Activated CD8-positive, alpha-beta memory T cell treated with anti-CD3 and anti-CD28 coated beads, Interleukin-2, amount 50 U/mL, for 48 hours (primary cell): ENCODE measurements around the gene P2RX2.

Experiments used
- DNase-seq: peaks from one replicate; pipeline ENCODE4 v3.0.0-alpha.2; 2020

Gene P2RX2

DNA sequence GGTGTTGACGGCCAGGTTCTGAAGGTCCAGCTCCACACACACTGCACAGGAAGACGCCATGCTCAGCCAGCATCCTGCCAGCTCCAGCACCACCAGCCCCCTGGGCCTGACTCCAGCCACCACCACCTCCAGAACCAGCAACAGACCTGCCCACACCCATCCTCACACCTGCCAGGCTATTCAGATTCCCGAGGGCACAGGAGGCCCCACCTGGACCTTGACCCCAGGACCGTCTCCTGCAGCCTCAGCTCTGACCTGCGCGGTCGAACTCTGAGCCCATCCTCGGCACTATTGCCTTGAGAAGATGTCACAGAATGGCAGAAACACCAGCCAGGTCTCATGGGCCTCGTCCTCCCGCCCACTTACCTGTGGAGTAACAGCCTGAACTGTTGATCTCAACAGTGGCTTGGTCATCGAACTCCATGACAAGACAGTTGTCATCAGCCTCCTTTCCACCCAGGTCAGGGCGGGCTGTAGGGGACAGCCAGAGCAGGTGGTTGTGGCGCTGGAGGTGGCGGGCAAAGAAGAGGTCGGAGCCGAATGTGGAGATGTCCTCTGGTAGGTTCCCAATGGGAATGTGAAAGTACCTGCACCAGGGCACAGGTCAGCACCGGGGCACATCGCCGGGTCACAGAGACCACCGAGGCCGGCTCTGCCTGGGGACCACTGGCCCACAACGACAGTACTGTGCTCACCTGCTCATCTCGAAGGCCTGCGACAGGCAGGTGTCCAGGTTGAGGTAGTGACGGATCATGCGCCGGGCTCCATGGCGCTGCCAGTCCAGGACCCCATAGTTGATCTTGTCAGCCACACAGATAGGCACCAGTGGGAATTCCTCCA is 23.5 kb downstream of the P2RX2 start:
- no peak for DNase-seq

GRCh38 chr12:132642846-132643835 is 24.6 kb downstream of the P2RX2 start:
- no peak for DNase-seq

DNA sequence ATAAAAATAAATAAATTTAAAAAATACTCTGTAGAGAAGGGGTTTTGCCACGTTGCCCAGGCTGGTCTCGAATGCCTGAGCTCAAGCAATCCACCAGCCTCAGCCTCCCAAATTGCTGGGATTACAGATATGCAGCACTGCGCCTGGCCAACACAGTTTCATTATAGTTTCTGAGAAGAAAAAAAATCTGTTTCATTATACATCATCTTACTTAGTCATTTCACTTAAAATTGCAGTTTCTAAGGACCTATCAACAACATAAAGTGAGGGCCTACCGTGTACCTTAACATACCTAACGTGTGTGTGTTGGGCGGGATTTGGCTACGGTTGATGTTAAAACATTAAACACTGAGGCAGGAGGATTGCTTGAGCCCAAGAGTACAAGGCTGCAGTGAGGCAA is 28.3 kb downstream of the P2RX2 start:
- DNase-seq: no peak

- DNase-seq: no peak
Measured at GRCh38 chr12:132647858-132648257, 29.3 kb downstream of the P2RX2 start.

DNA sequence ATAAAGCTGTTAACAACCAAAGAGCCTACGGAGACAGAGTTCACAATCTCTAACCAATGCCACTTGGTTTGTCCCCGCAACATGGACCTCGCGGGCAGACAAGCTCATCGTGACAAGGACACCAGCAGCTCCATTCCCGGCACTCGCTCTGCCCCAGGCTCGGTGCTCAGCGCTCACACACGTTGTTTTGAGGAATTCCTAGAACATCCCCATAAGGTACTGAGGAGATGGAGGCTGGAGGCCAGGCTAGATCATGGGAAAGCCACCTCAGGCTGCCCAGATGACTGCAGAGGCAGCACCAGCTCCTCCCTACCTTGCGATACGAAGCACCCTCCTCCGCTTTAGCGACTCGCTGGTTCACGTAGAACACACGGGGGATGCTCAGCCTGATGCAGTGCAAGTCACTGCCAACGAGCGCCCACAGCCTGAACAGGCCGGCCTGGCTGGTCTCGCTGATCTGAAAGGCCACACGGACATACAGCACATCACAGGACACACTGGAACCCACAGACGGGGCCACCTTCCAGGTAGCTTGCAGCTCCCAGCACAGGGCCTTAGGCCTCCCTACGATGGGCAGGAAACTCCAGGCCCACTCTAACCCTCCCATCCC is 30.1 kb downstream of the P2RX2 start:
- DNase-seq: no peak

GRCh38 chr12:132649226-132649945 is 30.8 kb downstream of the P2RX2 start:
- no peak for DNase-seq

DNA sequence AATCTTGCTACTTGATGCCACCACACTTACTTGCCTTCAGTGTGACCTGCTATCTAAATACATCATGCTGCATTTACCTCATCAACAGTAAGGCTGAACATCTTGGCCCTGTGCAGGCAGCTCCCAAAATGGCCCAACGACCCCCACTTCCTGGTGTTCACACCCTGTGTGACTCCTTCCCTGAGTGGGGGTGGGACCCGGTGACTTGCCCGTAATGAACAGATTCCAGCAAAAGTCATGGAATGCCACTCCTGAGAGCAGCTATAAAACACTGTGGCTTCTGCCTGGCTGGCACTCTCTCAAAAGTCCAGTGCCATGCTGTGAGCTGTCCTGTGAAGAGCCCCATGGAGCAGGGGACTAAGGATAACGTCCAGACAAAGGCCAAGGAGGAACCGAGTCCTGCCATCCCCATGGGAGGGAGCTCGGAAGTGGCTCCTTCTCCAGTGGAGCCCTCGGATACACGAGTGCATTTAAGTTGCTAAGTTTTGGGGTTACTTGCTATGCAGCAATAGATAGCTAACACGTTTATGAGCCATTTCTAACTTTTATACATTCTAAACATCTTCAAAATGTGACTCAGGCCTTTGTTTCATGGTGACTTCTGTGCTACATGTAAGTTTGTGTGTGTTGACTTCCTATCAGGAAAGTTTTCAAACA is 33.0 kb downstream of the P2RX2 start:
- no peak for DNase-seq

- DNase-seq: no peak
Measured at GRCh38 chr12:132653567-132654290, 35.2 kb downstream of the P2RX2 start.

DNA sequence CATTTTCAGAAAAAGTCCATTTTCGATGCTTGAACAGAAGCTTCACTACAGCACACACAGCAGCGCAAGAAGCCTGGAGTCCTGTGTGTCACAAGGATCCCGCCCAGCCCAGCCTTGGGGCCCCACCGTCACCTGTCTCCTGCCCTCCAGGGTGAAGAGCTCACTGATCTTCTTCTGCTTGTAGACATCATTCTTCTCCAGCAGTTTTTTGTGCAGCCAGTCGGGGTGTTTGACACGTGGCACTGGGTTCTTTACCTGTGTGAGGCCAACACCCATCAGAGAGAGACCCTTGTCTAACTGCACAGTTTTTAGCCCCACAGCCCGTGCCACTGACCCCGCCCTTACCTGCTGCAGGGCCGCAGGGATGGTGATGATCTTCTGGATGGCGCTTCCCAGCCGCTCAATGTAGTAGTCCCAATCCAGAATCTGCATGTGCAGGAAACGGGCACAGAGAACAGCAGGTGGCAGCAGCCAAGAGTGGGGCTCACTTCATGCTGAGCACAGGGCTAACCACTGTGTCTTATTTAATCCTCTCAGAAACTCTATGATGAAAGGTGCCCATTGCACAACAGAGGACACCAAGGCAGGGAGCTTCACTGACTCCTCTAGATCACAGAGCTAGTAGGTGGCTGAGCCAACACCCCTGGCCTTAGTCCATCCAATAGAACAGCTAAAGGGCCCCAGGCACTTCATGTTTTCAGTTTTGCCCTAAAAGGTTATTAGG is 38.6 kb downstream of the P2RX2 start:
- DNase-seq: no peak

- DNase-seq: no peak
Measured at GRCh38 chr12:132658149-132658894, 39.7 kb downstream of the P2RX2 start.

GRCh38 chr12:132659146-132659545 is 40.6 kb downstream of the P2RX2 start:
- DNase-seq: no peak

GRCh38 chr12:132660052-132660451 is 41.5 kb downstream of the P2RX2 start:
- no peak for DNase-seq

DNA sequence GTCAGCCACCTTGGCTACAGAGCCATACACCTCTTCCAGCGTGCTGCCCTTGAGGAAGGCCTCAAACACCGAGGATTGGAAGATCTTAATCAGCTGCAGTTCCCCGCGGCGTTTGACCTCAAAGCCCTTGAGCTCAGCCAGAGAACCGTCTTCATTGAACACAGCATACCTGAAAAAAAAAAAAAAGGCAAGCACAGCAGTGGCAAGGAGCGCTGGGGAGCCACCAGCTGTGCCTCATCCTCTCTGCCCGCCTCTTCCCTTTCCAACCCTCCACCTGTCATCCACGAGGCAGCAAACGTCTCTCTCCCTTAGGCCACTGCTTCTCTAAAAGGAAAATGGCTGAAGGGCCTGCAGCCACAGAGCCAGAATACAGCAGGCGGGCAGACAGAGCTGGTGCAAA is 42.4 kb downstream of the P2RX2 start:
- no peak for DNase-seq

- DNase-seq: no peak
Measured at GRCh38 chr12:132661972-132662371, 43.4 kb downstream of the P2RX2 start.

GRCh38 chr12:132662901-132663755 is 44.6 kb downstream of the P2RX2 start:
- no peak for DNase-seq

GRCh38 chr12:132664206-132665148 is 45.9 kb downstream of the P2RX2 start:
- no peak for DNase-seq

DNA sequence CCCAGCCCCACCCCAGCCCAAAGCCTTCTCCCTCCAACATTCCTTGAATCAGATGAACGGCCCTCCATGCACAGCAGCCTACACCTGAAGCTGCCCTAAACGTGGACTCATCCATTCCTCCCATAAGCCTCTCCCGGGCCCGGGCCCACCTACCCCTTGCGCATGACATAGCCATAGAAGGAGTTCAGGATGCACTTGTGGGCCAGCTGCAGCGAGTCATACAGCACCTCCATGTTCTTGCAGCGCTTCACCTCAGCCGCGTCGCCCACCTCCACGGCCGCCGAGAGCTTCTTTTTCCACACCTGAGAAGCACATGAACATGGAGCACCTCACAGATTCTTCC is 46.5 kb downstream of the P2RX2 start:
- DNase-seq: no peak

DNA sequence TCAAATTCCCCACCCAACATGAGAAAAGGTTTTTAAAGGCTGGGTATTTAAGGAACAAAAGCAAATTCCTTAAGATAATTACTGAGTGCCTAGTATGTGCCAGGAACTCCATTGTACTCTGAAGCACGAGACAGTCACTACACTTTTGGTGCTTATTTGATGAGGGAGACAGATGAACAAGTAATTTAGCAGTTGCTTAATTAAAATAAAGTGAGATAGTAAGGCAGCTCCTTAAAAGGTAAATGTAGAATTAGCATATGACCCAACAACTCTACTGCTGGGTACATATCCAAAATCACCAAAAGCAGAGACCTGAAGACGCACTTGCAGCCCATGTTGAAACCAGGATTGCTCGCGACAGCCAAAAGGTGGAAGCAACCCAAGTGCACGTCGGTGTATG is 47.2 kb downstream of the P2RX2 start:
- no peak for DNase-seq
